BE2C (cell line): ENCODE measurements around the gene SH3PXD2B.

Experiments
- DNase-seq: peaks from one replicate; pipeline ENCODE4 v3.0.0-alpha.2; 2020
- H3K27me3 ChIP-seq: fragments of 250-450 bp; sonication (Bioruptor Pico); 2 replicates; pipeline ENCODE4 v1.5.1; 2020; ENCODE audit warnings: mild to moderate bottlenecking
- H3K36me3 ChIP-seq: fragments of 250-450 bp; sonication (Bioruptor Pico); 2 replicates; pipeline ENCODE4 v1.5.1; 2020; ENCODE audit warnings: mild to moderate bottlenecking
- H3K4me1 ChIP-seq: fragments of 250-450 bp; sonication (Bioruptor Pico); 2 replicates; pipeline ENCODE4 v1.5.1; 2020
- H3K4me3 ChIP-seq: 2 replicates; pipeline ENCODE4 v1.5.1; 2011; ENCODE audit warnings: low read depth, low read length
- H3K9me3 ChIP-seq: fragments of 250-450 bp; sonication (Bioruptor Pico); 2 replicates; pipeline ENCODE4 v1.5.1; 2020
- TF ChIP-seq, protein P1 (sequence below): IDR thresholded peaks from 2 replicates; pipeline ENCODE4 v1.5.1; 2012; ENCODE audit warnings: mild to moderate bottlenecking, low read depth, low read length

SH3PXD2B gene

DNA sequence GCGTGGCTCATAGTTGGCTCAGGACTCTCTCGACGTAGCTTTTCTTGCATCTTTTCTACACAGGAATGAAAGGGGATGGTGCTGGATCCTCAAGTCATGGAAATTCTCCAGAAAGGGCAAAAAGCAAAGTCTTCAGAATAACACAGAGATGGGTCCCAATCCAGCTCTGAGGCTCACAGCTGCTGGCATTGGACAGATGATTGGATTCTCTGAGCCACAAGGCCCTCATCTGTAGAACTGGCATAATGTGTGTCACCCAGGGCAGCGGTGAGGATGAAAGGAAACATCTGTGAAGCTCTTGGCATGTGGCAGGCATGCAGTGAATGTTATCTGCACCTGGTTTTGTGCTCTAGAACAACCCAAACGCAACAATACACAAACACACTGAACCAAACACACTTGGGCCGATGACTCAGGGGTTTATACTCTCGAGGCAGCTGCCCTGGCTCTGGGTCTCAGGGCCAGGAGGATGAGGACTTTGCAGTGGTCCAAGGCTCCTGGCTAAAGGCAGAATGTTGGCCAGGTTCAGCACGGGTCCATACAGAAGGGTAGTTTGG is 106.8 kb downstream of the SH3PXD2B start:
- Histone ChIP-seq H3K4me1 (no peaks in the 10 kb centered on the region), H3K36me3 (no peaks in the 10 kb centered on the region), H3K9me3 (no peaks in the 10 kb centered on the region), H3K27me3 (no peaks in the 10 kb centered on the region), H3K4me3 (no peak overlapping the region)
- DNase-seq, result no peak
- TF ChIP-seq, protein P1, sequence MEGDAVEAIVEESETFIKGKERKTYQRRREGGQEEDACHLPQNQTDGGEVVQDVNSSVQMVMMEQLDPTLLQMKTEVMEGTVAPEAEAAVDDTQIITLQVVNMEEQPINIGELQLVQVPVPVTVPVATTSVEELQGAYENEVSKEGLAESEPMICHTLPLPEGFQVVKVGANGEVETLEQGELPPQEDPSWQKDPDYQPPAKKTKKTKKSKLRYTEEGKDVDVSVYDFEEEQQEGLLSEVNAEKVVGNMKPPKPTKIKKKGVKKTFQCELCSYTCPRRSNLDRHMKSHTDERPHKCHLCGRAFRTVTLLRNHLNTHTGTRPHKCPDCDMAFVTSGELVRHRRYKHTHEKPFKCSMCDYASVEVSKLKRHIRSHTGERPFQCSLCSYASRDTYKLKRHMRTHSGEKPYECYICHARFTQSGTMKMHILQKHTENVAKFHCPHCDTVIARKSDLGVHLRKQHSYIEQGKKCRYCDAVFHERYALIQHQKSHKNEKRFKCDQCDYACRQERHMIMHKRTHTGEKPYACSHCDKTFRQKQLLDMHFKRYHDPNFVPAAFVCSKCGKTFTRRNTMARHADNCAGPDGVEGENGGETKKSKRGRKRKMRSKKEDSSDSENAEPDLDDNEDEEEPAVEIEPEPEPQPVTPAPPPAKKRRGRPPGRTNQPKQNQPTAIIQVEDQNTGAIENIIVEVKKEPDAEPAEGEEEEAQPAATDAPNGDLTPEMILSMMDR, result no peak

DNA sequence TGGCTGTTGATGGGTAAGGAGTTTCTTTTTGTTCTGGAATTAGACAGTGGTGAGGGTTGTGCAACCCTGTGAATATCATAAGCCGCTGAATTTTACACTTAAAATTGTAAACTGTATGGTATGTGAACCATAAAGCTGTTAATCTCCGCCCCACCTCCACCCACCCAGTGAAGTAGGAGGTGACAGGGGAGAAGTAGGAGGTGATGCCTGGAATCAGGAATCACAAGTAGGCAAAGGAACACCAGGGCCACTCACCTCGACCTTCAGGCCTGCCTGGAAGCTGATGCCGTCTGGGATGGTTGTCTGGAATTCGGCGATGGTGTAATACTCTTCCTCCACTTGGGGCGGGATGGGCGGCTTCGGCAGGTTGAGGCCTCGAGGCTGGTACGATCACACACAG is 108.4 kb downstream of the SH3PXD2B start:
- Histone ChIP-seq H3K4me3 (no peak overlapping the region), H3K36me3 (no peaks in the 10 kb centered on the region), H3K9me3 (no peaks in the 10 kb centered on the region), H3K4me1 (no peaks in the 10 kb centered on the region), H3K27me3 (no peaks in the 10 kb centered on the region)
- no peak for DNase-seq
- TF ChIP-seq, protein P1, result no peak

DNA sequence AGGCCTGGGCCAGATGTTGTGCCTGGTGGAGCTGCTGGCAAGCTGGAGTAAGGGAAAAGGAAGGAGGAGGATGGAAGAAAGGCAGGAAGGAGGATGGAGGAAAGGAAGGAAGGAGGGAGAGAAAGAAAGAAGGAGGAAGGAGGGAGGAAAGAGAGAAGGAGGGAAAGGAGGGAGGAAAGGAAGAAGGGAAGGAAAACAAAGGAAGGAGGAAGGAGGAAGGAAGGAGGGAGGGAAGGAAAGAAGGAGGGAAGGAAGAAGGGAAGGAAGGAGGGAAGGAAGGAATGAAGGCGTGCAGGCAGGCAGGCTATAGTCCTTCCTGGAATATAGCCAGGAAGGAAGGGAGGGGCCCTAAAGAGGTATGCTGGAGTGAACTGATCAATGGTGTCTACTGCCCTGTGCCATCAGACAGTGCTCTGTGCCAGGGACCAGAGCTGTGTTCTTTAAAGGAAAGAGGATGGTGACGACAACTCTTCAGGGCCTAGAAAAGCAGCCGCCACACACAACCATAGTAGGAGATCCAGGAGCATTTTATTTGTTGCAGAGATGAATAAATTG is 109.4 kb downstream of the SH3PXD2B start:
- Histone ChIP-seq H3K36me3 (no peaks in the 10 kb centered on the region), H3K27me3 (no peaks in the 10 kb centered on the region), H3K4me3 (no peak overlapping the region), H3K9me3 (no peaks in the 10 kb centered on the region), H3K4me1 (no peaks in the 10 kb centered on the region)
- TF ChIP-seq, protein P1, result no peak
- no peak for DNase-seq

DNA sequence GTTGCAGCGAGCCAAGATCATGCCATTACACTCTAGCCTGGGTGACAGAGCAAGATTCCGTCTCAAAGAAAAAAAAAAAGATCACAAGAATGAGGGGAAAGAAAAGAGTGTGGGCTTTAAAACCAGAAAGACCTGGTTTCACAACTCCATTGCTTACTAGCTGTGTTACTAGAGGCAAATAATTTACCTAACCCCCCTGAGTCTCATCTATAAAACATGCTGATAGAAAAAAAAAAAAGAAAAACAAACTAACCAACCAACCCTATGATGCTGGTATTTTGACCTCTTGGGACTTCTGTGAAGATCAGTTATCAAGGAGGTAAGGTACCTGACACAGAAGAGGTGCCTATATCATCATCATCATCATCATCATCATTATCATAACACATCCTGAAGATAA is 110.6 kb downstream of the SH3PXD2B start:
- DNase-seq, result no peak
- H3K27me3 ChIP-seq, result no peaks in the 10 kb centered on the region
- no peaks in the 10 kb centered on the region for H3K4me1 ChIP-seq
- no peaks in the 10 kb centered on the region for H3K9me3 ChIP-seq
- no peaks in the 10 kb centered on the region for H3K36me3 ChIP-seq
- H3K4me3 ChIP-seq, result no peak overlapping the region
- TF ChIP-seq, protein P1, result no peak

DNA sequence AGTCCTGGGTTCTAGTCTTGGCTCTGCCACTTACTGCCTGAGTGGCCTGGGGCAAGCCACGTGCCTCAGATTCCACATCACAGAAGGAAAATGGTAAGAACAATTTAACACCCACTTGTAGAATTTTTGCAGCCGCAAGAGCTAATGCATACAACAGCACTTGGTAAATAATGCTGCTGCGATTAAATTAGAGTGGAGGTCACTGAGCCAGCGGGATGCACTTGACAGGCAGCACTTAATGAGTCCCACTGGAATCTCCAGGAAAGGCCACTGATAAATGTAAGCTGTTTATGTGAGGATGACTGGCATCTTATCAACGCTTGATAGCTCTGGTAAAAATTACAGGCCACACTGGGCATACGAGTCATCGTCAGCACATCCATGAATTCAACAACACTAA is 111.4 kb downstream of the SH3PXD2B start:
- H3K36me3 ChIP-seq, result no peaks in the 10 kb centered on the region
- TF ChIP-seq, protein P1, result no peak
- no peak overlapping the region for H3K4me3 ChIP-seq
- DNase-seq, result peak; percentile 39
- H3K4me1 ChIP-seq, result no peaks in the 10 kb centered on the region
- no peaks in the 10 kb centered on the region for H3K9me3 ChIP-seq
- H3K27me3 ChIP-seq, result no peaks in the 10 kb centered on the region
